Smooth muscle cell of the coronary artery (primary cell): ENCODE data around the gene ZCCHC24. TPM values are rescaled to one million over a fixed set of nuclear protein-coding genes. Genes with fewer than 3 reads are reported as not detected.

Experiments used
- total RNA-seq: library from RNA; depleted of rRNA; stranded (reverse); fragments of >200 nt; gene quantifications from 2 replicates; pipeline ENCODE4 v1.2.3, GENCODE V29; 2014; ENCODE audit warnings: low replicate concordance

Gene ZCCHC24
- total RNA-seq = 16.7 and 17.6 TPM in 2 replicates

GRCh38 chr10:79445161-79445976 lies at the start of gene ZCCHC24:
ZCCHC24 (minus strand) TSS chr10:79445624; CDS start chr10:79445440, 184 bp downstream.

GRCh38 chr10:79347226-79347893 lies 98.1 kb downstream of the ZCCHC24 start, which contains the start of gene PPIF:
PPIF (plus strand) TSS chr10:79347469; CDS start chr10:79347549, 80 bp downstream.

Other genes with a start within 250 kb of the ZCCHC24 start
- gene PPIF, start 98.2 kb downstream of the ZCCHC24 start, total RNA-seq = 17.1 and 46.5 TPM in 2 replicates
- 0.35 and 0.38 TPM in 2 replicates for gene EIF5AL1, start 66.9 kb upstream of the ZCCHC24 start, total RNA-seq
- gene SFTPA2, start 114.8 kb upstream of the ZCCHC24 start, total RNA-seq = not detected in 2 replicates
- gene SFTPA1, start 165.3 kb upstream of the ZCCHC24 start, total RNA-seq = not detected in 2 replicates